ENCODE data around the gene SH3GL2. TPM values are rescaled to one million over a fixed set of nuclear protein-coding genes. Genes with fewer than 3 reads are reported as not detected.

Gene SH3GL2
- total RNA-seq, 4 donors from 2014 or later, result 0.17 TPM; not detected in 3

DNA sequence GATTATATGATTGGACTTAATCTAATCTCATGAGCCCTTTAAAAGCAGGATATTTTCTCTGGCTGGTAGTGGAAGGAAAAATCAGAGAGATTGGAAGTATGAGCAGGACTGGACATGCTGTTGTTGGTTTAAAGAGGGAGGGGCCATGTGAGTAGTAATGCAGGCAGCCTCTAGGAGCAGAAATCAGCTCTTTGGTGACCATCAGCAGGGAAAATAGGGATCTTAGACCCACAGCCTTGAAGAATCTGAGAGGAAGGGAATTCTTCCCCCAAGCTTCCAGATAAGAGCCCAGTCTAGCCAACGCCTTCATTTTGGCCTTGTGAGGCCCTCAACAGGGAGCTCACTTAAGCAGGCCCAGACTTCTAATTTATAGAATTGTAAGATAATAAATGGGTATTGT lies 9.5 kb downstream of the SH3GL2 start:
- TF ChIP-seq CTCF (IDR thresholded peaks at IDR 0.05; ENCODE audit: low read depth), result no peak

DNA sequence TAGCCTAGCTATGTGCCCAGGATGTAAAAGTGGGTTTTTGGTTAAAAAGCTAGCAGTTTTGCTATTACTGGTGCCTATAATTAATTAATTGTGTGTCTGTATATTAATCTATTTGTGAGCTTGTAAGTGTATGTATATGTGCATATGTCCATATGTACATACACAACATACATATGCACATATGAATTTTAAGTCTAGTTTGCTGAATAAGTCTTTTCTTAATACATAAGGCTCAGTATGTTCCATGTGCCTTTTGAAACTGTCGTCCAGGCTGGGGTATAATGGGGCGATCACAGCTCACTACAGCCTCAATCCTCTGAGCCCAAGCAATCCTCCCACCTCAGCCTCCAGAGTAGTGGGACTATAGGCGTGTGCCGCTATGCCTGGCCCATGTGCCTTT lies 10.1 kb downstream of the SH3GL2 start:
- no peak for TF ChIP-seq CTCF (IDR thresholded peaks at IDR 0.05; ENCODE audit: low read depth)

DNA sequence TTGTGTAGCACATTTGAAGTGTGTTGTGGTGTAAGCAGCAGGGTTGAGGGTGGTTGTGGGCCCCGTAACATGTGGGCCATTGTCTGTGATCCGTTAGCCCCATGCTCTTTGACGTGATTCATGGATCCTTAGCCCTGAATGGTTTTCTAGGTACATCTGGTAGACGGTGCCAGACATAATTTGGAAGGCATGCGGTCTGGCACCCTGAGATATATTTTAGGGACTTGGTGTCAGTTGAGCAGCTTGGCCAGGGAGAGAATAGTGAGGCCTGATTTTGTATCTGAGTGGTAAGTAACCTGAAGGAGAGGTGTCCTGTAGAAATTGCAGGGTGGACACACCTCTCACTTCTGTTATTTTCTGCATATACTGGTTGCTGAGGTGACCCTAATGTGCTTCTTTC lies 10.9 kb downstream of the SH3GL2 start:
- TF ChIP-seq CTCF (IDR thresholded peaks at IDR 0.05; ENCODE audit: low read depth), result no peak

GRCh38 chr9:17594961-17595360 lies 16.1 kb downstream of the SH3GL2 start:
- TF ChIP-seq CTCF (IDR thresholded peaks at IDR 0.05; ENCODE audit: low read depth), result no peak

GRCh38 chr9:17597977-17598376 lies 19.1 kb downstream of the SH3GL2 start:
- TF ChIP-seq CTCF (IDR thresholded peaks at IDR 0.05; ENCODE audit: low read depth), result no peak

DNA sequence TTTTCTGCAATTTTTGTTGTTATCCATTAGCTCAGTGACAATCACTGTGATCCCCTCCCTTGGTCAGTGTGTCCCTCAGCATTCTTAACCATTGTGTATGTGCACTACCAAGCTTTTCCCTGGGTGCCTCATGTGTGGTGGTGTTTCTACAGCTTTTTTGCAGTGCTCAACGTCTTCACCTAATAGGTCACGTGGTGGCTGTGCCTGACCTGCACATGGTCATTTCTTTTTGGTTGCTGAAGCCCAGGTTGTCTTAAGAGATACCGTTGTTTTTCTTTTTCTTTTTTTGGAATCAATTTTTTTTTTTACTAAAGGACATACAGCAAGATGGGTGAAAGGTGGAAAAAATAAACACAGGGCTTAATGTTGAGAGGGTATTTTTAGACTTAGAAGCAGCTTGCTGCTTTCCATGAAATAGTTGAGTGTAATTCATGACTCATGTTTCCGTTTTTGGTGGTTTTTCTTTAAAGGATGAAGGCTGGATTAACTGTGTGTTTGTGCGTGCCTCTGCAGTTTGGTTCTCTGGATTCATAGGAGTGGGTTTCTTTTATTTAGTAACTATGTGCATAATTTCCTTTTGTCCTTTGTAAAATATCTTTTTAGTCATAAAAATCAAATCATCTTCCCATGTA lies 22.2 kb downstream of the SH3GL2 start:
- TF ChIP-seq CTCF (IDR thresholded peaks at IDR 0.05; ENCODE audit: low read depth), result no peak

DNA sequence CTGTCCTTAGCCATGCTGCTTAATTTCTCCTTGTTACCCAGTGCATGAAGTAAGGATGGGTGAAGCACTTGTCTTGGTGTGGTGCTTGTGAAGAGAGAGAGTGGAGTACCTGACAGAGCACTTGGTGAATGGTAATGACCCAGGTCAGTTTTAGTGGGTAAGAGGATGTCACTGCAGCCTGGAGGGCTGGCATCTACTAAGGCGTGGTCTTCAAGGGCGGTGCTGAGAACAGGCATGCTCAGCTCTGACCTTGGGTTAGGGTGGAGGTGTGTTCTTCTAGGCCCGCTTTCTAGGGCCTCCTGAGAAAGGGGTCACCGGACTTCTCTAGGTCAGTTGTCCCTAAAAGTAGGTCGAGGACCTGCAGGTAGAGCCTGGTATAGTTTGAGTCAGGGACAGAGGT lies 25.7 kb downstream of the SH3GL2 start:
- TF ChIP-seq CTCF (IDR thresholded peaks at IDR 0.05; ENCODE audit: low read depth), result no peak

Data from subcutaneous adipose tissue (tissue), 4 donors.